Nucleus accumbens (tissue), 56 donors: ENCODE measurements around the gene STX3.
"Not testable (repeated sequence)": the region's sequence is repeated elsewhere in the genome, so short reads cannot be mapped to it uniquely, and the experiment has no call there.

Experiments used
- DNase-seq, 56 donors: peaks; one replicate each; lab custom pipeline; 2025; lab: John Stamatoyannopoulos, UW

The STX3 gene

GRCh38 chr11:59756845-59757244 lies 1.7 kb downstream of the STX3 start:
- peak in 1 of 56 donors; percentile 8 for DNase-seq

- no peak for DNase-seq
These were observed 3.3 kb downstream of the STX3 start for GRCh38 chr11:59758401-59759037.

GRCh38 chr11:59759900-59760299 lies 4.7 kb downstream of the STX3 start:
- DNase-seq, result no peak

- DNase-seq, result no peak
These were observed 5.6 kb downstream of the STX3 start for GRCh38 chr11:59760771-59761170.

- no peak for DNase-seq
These were observed 6.8 kb downstream of the STX3 start for GRCh38 chr11:59761993-59762392.

- no peak for DNase-seq
These were observed 10.0 kb downstream of the STX3 start for GRCh38 chr11:59765068-59765735.

GRCh38 chr11:59766542-59767224 lies 11.5 kb downstream of the STX3 start:
- no peak for DNase-seq

GRCh38 chr11:59767225-59767611 lies 12.0 kb downstream of the STX3 start:
- DNase-seq, result no peak

- DNase-seq, result no peak
These were observed 13.9 kb downstream of the STX3 start for GRCh38 chr11:59769111-59769510.

- no peak for DNase-seq
These were observed 14.7 kb downstream of the STX3 start for GRCh38 chr11:59769828-59770227.

GRCh38 chr11:59770319-59770718 lies 15.1 kb downstream of the STX3 start:
- no peak for DNase-seq

- no peak for DNase-seq
These were observed 15.7 kb downstream of the STX3 start for GRCh38 chr11:59770869-59771268.

- DNase-seq, result no peak
These were observed 16.4 kb downstream of the STX3 start for GRCh38 chr11:59771605-59772004.

GRCh38 chr11:59773083-59773440 lies 17.9 kb downstream of the STX3 start:
- no peak for DNase-seq

- peak in 4 of 56 donors; percentile 2 to 26 (median 5) for DNase-seq
These were observed 21.3 kb downstream of the STX3 start for GRCh38 chr11:59776210-59777066.

GRCh38 chr11:59777104-59777503 lies 21.9 kb downstream of the STX3 start:
- DNase-seq, result no peak

GRCh38 chr11:59778122-59778521 lies 22.9 kb downstream of the STX3 start:
- DNase-seq, result peak in 2 of 56 donors; percentile 12 to 43

GRCh38 chr11:59779487-59779886 lies 24.3 kb downstream of the STX3 start:
- DNase-seq, result no peak

- DNase-seq, result no peak
These were observed 26.9 kb downstream of the STX3 start for GRCh38 chr11:59782080-59782479.

GRCh38 chr11:59783632-59784090 lies 28.5 kb downstream of the STX3 start:
- no peak for DNase-seq

GRCh38 chr11:59784441-59784840 lies 29.3 kb downstream of the STX3 start:
- DNase-seq, result not testable (repeated sequence)
